ENCODE results near the gene CDH23.

CDH23 gene

DNA sequence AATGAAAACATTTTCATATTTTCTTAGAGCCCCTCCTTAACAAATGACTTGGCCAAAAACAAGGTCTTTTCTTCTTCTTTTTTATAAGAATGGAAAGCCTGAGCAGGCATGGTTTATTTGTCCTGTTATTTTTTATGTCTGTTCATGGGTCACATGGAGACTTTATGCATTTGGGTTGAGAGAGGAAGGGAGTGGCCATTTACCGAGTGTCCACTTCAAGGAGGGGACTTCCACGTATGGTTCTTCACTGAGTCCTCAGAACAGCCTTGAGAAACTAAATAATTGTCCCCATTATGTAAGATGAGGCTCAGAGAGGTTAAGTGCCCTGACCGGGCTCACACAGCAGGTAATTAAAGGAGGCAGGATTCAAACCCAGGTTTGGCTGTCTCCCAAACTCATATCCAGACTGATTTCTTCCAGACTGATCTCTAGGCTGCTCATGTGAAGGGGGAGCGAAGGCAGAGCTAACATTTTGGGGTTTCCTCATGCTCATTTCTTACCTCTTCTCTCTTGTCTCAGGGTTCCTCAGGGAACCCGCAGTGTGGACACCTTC lies 82.2 kb downstream of the CDH23 start:
- peaks cover 13% of the 10 kb centered on the region; the same call in 1 of the 2 replicates for H3K4me1 ChIP-seq (ENCODE audit: control insufficient read depth, insufficient read depth, low read length)
- no peaks in the 10 kb centered on the region for H3K9me3 ChIP-seq (ENCODE audit: control insufficient read depth, insufficient read depth, low read depth, low read length)
- H3K27ac ChIP-seq (ENCODE audit: low read depth, low read length) = no peak overlapping the region
- no peak overlapping the region for H3K4me3 ChIP-seq (ENCODE audit: low read depth, low read length)
- no peaks in the 10 kb centered on the region; the same call in 1 of the 2 replicates for H3K27me3 ChIP-seq (ENCODE audit: control insufficient read depth, insufficient read depth, low read length)
- no peak overlapping the region for H3K9ac ChIP-seq (ENCODE audit: low read length)
- H3K36me3 ChIP-seq (ENCODE audit: control insufficient read depth, insufficient read depth, low read length) = no peaks in the 10 kb centered on the region

DNA sequence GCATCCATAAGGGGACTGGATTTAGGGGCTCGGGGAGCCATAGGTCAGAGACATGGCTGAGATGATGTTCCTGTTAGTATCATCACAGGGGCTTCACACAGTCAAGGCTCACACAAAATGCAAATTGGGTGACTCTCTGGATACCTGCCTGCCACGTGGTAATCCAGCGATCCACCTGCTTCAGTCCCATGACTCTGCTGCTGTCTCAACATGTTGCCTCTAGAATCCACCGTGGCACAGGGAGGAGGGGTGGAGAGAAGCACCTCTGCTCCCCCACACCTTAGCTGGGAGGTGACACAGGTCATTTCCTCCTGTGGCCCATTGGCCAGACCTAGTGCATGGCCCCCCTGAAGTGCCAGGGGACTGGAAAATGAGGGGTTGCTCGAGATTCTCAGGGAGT lies 83.1 kb downstream of the CDH23 start:
- no peak overlapping the region for H3K9ac ChIP-seq (ENCODE audit: low read length)
- H3K27ac ChIP-seq (ENCODE audit: low read depth, low read length) = no peak overlapping the region
- no peaks in the 10 kb centered on the region for H3K36me3 ChIP-seq (ENCODE audit: control insufficient read depth, insufficient read depth, low read length)
- H3K4me1 ChIP-seq (ENCODE audit: control insufficient read depth, insufficient read depth, low read length) = peaks cover 11% of the 10 kb centered on the region; the same call in 1 of the 2 replicates
- H3K27me3 ChIP-seq (ENCODE audit: control insufficient read depth, insufficient read depth, low read length) = no peaks in the 10 kb centered on the region; the same call in 1 of the 2 replicates
- no peak overlapping the region for H3K4me3 ChIP-seq (ENCODE audit: low read depth, low read length)
- H3K9me3 ChIP-seq (ENCODE audit: control insufficient read depth, insufficient read depth, low read depth, low read length) = no peaks in the 10 kb centered on the region

DNA sequence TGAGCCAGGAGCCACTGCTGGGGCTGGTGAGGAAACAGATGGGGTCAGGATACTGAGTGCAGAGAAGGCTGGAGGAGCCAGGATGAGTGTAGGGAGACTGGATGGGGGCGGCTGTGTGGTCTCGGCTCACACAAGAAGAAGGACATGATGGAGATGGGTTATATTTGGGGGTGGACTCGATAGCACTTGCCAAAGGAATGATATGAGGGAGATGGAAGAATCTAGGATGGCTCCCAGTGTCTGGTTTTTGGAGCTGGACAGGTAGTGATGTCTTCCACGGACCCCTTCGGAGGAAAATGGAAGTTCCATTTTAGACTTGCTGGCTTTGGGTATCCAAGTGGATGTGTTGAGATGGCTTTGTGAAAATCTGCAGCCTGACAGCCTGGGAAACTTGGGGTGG lies 83.9 kb downstream of the CDH23 start:
- H3K27ac ChIP-seq (ENCODE audit: low read depth, low read length) = no peak overlapping the region
- H3K27me3 ChIP-seq (ENCODE audit: control insufficient read depth, insufficient read depth, low read length) = no peaks in the 10 kb centered on the region; the same call in 1 of the 2 replicates
- H3K4me1 ChIP-seq (ENCODE audit: control insufficient read depth, insufficient read depth, low read length) = peaks cover 3% of the 10 kb centered on the region; the same call in 1 of the 2 replicates
- H3K9me3 ChIP-seq (ENCODE audit: control insufficient read depth, insufficient read depth, low read depth, low read length) = no peaks in the 10 kb centered on the region
- no peaks in the 10 kb centered on the region for H3K36me3 ChIP-seq (ENCODE audit: control insufficient read depth, insufficient read depth, low read length)
- H3K4me3 ChIP-seq (ENCODE audit: low read depth, low read length) = no peak overlapping the region
- no peak overlapping the region for H3K9ac ChIP-seq (ENCODE audit: low read length)

DNA sequence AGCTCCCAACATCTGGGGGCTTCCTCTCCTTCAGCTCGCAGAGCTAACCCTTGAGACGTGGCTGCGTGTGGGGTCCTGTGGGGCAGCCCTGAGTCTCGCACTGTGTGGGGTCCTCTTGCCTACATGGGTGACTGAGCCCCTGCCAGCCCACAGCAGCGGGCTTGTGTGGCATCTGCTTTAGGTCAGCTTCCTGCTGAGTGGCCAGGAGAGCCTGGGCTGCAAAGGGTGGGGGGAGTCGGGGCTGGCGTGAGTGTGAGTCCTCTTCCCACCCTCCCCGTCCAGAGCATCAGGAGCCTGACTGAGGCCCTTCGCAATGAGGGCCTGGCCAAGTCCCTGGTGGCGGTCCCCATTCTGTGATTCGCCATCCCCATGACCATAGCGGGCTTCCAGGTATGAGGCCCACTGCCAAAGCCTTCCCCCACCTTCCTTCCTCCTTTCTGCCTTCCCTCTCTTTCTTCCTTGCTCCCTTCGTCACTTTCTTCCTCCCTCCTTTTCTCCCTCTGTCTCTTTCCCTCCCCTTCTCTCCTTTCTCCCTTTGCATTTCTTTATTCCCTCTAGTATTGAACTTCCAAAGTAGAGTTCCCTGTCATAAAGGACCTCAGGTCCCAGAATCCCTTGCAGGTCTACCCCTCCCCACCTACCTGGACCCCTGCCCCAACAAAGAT lies 85.2 kb downstream of the CDH23 start:
- Histone ChIP-seq H3K9ac (ENCODE audit: low read length) (no peak overlapping the region), H3K27me3 (ENCODE audit: control insufficient read depth, insufficient read depth, low read length) (no peaks in the 10 kb centered on the region; the same call in 1 of the 2 replicates), H3K36me3 (ENCODE audit: control insufficient read depth, insufficient read depth, low read length) (no peaks in the 10 kb centered on the region), H3K4me3 (ENCODE audit: low read depth, low read length) (no peak overlapping the region), H3K27ac (ENCODE audit: low read depth, low read length) (no peak overlapping the region), H3K4me1 (ENCODE audit: control insufficient read depth, insufficient read depth, low read length) (peaks cover 2% of the 10 kb centered on the region; the same call in 1 of the 2 replicates), H3K9me3 (ENCODE audit: control insufficient read depth, insufficient read depth, low read depth, low read length) (no peaks in the 10 kb centered on the region)

DNA sequence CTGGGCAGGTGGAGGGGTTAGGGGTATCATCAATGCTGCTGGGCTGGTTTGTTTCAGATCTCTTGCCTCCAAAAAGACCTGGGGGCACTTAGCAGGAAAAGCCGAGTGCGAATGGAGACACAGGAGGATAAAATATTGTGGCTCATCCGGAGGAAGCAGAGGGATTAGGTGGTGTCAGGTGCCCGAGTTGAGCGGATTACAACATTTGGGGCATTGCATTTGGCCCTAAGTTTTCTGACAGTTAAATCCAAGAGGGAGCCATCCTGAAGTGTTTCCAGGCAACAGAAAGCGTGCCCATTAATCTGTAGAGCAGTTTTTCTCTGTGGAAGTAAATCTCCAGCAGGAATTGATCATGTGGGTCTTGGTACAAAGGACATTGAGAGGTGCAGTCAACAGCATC lies 85.9 kb downstream of the CDH23 start:
- no peaks in the 10 kb centered on the region; the same call in 1 of the 2 replicates for H3K27me3 ChIP-seq (ENCODE audit: control insufficient read depth, insufficient read depth, low read length)
- H3K4me1 ChIP-seq (ENCODE audit: control insufficient read depth, insufficient read depth, low read length) = peaks cover 2% of the 10 kb centered on the region; the same call in 1 of the 2 replicates
- H3K36me3 ChIP-seq (ENCODE audit: control insufficient read depth, insufficient read depth, low read length) = no peaks in the 10 kb centered on the region
- H3K4me3 ChIP-seq (ENCODE audit: low read depth, low read length) = no peak overlapping the region
- H3K9ac ChIP-seq (ENCODE audit: low read length) = no peak overlapping the region
- H3K27ac ChIP-seq (ENCODE audit: low read depth, low read length) = no peak overlapping the region
- no peaks in the 10 kb centered on the region for H3K9me3 ChIP-seq (ENCODE audit: control insufficient read depth, insufficient read depth, low read depth, low read length)

DNA sequence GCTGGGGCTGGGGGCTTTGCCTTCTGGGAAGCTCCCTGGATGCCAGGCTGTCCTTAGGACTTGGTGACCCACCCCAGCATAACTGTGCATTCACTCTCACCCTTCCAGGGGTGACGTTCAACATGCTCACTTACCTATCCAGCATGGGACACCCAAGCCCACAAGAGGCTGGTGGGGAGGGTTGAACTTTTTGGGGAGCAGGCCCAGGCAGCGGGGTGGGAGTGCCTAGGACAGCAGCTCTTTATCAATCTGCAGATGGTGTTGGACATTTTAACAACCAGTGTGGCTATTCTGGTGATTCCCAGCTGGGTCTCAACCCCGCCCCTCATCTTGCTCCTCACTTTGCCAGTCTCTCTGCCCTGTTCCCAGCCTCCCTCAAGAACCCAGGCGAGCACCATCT lies 86.4 kb downstream of the CDH23 start:
- Histone ChIP-seq H3K4me3 (ENCODE audit: low read depth, low read length) (no peak overlapping the region), H3K36me3 (ENCODE audit: control insufficient read depth, insufficient read depth, low read length) (no peaks in the 10 kb centered on the region), H3K4me1 (ENCODE audit: control insufficient read depth, insufficient read depth, low read length) (peaks cover 2% of the 10 kb centered on the region; the same call in 1 of the 2 replicates), H3K27ac (ENCODE audit: low read depth, low read length) (no peak overlapping the region), H3K9me3 (ENCODE audit: control insufficient read depth, insufficient read depth, low read depth, low read length) (no peaks in the 10 kb centered on the region), H3K9ac (ENCODE audit: low read length) (no peak overlapping the region), H3K27me3 (ENCODE audit: control insufficient read depth, insufficient read depth, low read length) (no peaks in the 10 kb centered on the region; the same call in 1 of the 2 replicates)

DNA sequence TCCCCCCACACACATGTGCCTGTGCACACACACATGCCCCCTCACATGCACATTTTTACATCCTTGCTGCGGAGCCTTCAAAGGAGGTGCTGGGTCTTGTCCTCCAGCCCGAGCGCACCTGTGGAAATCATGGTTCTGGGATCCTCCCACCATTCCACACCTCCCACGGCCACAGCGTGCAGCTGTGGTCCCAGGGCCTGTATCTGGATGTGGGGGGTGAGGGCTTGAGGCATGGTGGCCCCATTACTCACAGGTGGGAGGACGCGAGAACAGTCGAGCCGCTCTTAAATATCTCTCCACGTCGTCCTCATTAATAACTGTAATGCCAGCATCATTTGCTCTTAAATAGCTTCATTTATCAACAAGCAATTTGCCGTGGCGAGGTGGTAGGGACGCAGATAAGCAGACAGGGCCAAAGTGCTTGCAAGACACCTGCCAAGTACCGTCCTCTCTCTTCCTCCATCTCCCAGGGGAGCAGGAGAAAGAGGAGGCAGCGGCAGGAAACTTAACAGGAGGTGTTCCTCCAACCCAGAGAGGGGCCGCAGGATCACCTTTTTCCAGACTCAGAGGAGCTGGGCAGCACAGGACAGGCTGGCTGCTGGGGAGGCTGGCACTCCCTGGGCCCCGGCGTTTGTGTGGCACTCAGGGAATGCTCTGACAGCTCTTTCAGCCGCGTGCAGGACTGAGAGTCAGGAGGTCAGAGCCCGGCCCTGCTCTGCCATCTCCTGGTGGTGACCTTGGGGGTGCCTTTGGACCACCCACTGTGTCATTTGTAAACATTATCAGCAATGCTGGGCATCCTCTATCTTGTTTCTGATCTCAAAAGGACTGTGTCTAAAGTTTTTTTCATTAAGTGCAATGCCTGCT lies 87.4 kb downstream of the CDH23 start:
- no peaks in the 10 kb centered on the region; the same call in 1 of the 2 replicates for H3K27me3 ChIP-seq (ENCODE audit: control insufficient read depth, insufficient read depth, low read length)
- no peak overlapping the region for H3K27ac ChIP-seq (ENCODE audit: low read depth, low read length)
- peaks cover 2% of the 10 kb centered on the region; the same call in 1 of the 2 replicates for H3K4me1 ChIP-seq (ENCODE audit: control insufficient read depth, insufficient read depth, low read length)
- H3K4me3 ChIP-seq (ENCODE audit: low read depth, low read length) = no peak overlapping the region
- H3K36me3 ChIP-seq (ENCODE audit: control insufficient read depth, insufficient read depth, low read length) = no peaks in the 10 kb centered on the region
- 0 out of 2 replicates have a peak, but pooled peaks cover 2% of the 10 kb centered on the region for H3K9me3 ChIP-seq (ENCODE audit: control insufficient read depth, insufficient read depth, low read depth, low read length)
- H3K9ac ChIP-seq (ENCODE audit: low read length) = no peak overlapping the region

DNA sequence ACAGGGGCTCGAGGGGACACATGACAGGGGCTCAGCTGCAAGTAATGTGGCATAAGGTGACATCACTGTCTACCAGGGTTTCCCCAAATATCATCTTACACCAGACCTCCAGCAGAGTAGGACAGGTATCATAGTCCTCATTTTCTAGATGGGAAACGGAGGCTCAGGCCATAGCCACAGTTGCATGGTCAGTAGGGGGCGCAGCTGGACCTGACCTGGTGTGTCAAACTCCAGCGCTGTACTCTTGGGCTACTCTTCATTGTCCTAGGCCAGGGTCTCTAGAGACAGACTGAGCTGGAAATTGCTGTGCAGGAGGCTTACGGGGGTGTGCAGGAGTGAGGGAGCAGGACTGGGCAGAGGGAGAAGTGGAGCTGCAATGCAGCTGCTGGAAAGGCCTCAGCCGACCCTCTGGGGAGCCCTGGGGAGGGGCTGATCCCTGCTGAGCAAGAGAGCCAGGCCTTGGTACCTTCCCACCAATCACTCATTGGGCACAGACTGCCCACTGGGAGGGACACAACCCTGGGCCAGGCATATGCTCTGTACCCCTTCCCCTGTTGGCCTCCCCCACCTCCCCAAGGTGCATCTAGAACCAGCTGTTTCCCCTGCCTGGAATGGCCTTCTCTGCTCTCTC lies 89.9 kb downstream of the CDH23 start:
- Histone ChIP-seq H3K4me1 (ENCODE audit: control insufficient read depth, insufficient read depth, low read length) (peaks cover 2% of the 10 kb centered on the region; the same call in 1 of the 2 replicates), H3K9ac (ENCODE audit: low read length) (no peak overlapping the region), H3K27ac (ENCODE audit: low read depth, low read length) (no peak overlapping the region), H3K27me3 (ENCODE audit: control insufficient read depth, insufficient read depth, low read length) (peaks cover 3% of the 10 kb centered on the region; the same call in 1 of the 2 replicates), H3K4me3 (ENCODE audit: low read depth, low read length) (no peak overlapping the region), H3K9me3 (ENCODE audit: control insufficient read depth, insufficient read depth, low read depth, low read length) (0 out of 2 replicates have a peak, but pooled peaks cover 2% of the 10 kb centered on the region), H3K36me3 (ENCODE audit: control insufficient read depth, insufficient read depth, low read length) (no peaks in the 10 kb centered on the region)

DNA sequence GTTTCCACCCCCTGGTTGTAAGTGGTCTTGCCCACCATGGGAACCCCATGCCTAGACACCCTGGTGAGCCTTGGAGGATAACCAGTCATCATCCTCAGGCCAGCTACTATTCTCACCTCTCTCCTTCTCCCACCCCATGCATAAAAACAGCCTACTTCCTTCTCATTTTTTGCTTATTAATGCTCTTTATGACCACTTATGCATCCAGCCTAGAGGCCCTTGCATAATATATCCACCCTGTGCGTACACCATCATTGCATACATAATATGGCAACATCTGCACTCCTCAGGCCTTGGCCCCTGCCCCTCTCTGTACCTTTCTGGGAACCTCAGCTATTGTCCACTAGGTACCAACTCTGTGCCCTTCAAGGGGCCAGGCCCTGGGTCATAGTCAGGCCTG lies 91.0 kb downstream of the CDH23 start:
- Histone ChIP-seq H3K27me3 (ENCODE audit: control insufficient read depth, insufficient read depth, low read length) (peaks cover 3% of the 10 kb centered on the region; the same call in 1 of the 2 replicates), H3K9ac (ENCODE audit: low read length) (no peak overlapping the region), H3K27ac (ENCODE audit: low read depth, low read length) (no peak overlapping the region), H3K4me3 (ENCODE audit: low read depth, low read length) (no peak overlapping the region), H3K4me1 (ENCODE audit: control insufficient read depth, insufficient read depth, low read length) (peaks cover 2% of the 10 kb centered on the region; the same call in 1 of the 2 replicates), H3K36me3 (ENCODE audit: control insufficient read depth, insufficient read depth, low read length) (no peaks in the 10 kb centered on the region), H3K9me3 (ENCODE audit: control insufficient read depth, insufficient read depth, low read depth, low read length) (0 out of 2 replicates have a peak, but pooled peaks cover 2% of the 10 kb centered on the region)

DNA sequence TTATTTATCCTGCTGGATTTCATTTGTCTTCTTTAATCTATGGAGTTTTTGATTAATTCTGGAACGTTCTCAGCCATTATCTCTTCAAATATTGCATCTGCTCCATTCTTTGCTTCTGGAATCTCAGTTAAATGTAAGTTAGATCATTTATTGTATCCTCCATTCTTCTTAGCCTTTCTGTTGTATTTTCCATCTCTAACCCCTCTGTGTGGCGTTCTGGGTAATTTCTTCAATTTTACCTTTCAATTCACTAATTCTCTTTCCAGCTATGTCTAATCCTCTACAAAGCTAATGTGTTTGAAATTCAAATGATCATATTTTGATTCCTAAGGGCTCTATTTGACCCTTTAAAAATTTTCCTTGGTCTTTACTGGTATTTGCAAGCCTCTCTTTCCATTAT lies 92.4 kb downstream of the CDH23 start:
- Histone ChIP-seq H3K4me1 (ENCODE audit: control insufficient read depth, insufficient read depth, low read length) (peaks cover 2% of the 10 kb centered on the region; the same call in 1 of the 2 replicates), H3K4me3 (ENCODE audit: low read depth, low read length) (no peak overlapping the region), H3K36me3 (ENCODE audit: control insufficient read depth, insufficient read depth, low read length) (no peaks in the 10 kb centered on the region)

More for the DNA sequence above, 92.4 kb downstream of the CDH23 start:
- Histone ChIP-seq H3K9me3 (ENCODE audit: control insufficient read depth, insufficient read depth, low read depth, low read length) (0 out of 2 replicates have a peak, but pooled peaks cover 2% of the 10 kb centered on the region), H3K9ac (ENCODE audit: low read length) (no peak overlapping the region), H3K27me3 (ENCODE audit: control insufficient read depth, insufficient read depth, low read length) (peaks cover 6% of the 10 kb centered on the region; the same call in 1 of the 2 replicates), H3K27ac (ENCODE audit: low read depth, low read length) (no peak overlapping the region)
